Nephron (organoid): ENCODE measurements around the gene NEURL1.

ENCODE experiments used
- H3K27ac Mint-ChIP-seq, 3 experiments: 2 replicates each; pipeline ENCODE4 v1.8.0; 2020; ENCODE audit warnings: mixed read lengths in 3 of 3, mild to moderate bottlenecking in 2 of 3, moderate library complexity in 1 of 3
- H3K27me3 Mint-ChIP-seq: 2 replicates; pipeline ENCODE4 v1.8.0; 2021; ENCODE audit warnings: low read depth, mild to moderate bottlenecking, moderate library complexity, mixed read lengths
- H3K36me3 Mint-ChIP-seq: 2 replicates; pipeline ENCODE4 v1.8.0; 2020; ENCODE audit warnings: low read depth, mixed read lengths
- H3K4me1 Mint-ChIP-seq: 2 replicates; pipeline ENCODE4 v1.8.0; 2020; ENCODE audit warnings: mixed read lengths
- H3K4me3 Mint-ChIP-seq, 3 experiments: 2 replicates each; pipeline ENCODE4 v1.8.0; 2020; ENCODE audit warnings: mild to moderate bottlenecking in 3 of 3, mixed read lengths in 3 of 3, moderate library complexity in 2 of 3
- H3K9me3 Mint-ChIP-seq: 2 replicates; pipeline ENCODE4 v1.8.0; 2020; ENCODE audit warnings: mixed read lengths
- CTCF ChIP-seq, 3 experiments: fragments of 200-600 bp; sonication (generic); IDR thresholded peaks; one replicate each; pipeline ENCODE4 v1.5.0; 2021; ENCODE audit warnings: antibody characterized with exemption in 3 of 3; ENCODE audit not compliant: unreplicated experiment in 3 of 3

Gene NEURL1

DNA sequence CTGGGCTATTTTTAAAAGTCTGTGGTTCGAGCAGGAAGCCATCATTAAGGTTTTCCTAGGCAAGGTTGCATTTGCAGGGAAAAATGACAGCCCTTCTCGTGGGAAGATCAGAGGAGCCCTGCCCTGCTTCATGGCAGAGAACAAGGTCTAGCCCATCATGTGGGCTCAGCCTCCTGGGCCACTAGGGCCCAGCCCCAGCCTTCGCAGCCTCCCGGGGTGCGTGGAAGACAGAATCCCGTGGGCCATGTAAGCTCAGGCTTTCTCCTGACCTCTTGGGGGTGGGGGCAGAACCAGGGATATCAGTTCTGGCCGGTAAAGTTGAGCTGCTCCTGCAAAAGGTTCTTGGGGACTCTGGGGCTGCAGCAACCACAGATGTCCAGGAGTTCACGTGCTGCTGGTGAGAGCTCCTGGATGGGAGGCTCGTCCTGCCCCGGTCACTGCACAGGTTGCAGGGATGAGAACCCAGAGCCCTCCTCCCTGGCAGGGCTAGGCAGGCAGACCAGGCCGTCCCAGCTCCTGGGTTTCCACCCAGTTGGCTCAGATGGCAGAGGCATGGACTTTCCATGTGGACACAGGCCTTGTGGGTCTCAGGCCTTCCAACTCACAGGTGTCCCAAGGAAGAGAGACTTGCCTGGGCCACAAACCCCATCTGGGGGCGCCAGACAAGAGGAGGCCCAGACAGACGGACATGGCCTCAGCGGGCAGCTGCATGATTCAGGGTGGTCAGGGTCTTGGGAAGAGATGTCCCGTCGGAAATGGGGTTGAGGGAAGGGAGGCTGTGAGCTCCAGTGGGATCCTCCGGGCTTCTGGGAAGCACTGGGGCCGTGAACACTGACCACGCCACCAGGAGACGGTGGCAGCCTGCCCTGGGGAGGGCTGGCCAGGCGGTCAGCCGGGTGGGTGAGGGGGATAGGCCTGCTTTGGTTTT is 126.2 kb downstream of the NEURL1 start:
- Mint-ChIP-seq H3K27me3 (no peaks in the 10 kb centered on the region), H3K4me3 (no peak overlapping the region), H3K36me3 (peaks cover 18% of the 10 kb centered on the region), H3K4me1 (peaks cover 40% of the 10 kb centered on the region), H3K27ac (peak overlapping the region in 1 of 3 experiments; percentile 99), H3K9me3 (no peaks in the 10 kb centered on the region)
- TF ChIP-seq CTCF (IDR thresholded peaks at IDR 0.05; ENCODE audit: unreplicated experiment in 3 of 3), result no peak

DNA sequence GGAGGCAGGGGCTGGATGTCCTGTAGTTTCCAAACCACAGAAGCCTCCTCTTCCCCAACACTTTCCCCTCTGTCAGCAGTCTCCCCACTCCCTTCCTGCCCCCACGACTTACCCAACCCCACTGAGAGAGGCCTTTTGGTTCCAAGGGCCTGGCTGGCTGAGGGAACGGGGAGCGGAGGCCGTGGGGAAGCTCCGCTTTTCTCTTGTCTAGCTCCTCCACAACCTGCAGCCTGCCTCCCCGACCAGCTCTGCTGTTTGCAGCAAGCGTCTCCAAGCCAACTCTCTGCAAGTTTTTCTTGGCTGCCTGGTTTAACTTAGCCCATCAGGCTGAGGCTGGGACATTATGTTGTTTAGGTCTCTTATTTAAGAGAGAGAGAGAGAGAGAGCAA is 126.8 kb downstream of the NEURL1 start:
- H3K27me3 Mint-ChIP-seq, result no peaks in the 10 kb centered on the region
- H3K4me3 Mint-ChIP-seq, result no peak overlapping the region
- H3K9me3 Mint-ChIP-seq, result no peaks in the 10 kb centered on the region
- H3K4me1 Mint-ChIP-seq, result peaks cover 33% of the 10 kb centered on the region
- no peak for TF ChIP-seq CTCF (IDR thresholded peaks at IDR 0.05; ENCODE audit: unreplicated experiment in 3 of 3)
- peaks cover 14% of the 10 kb centered on the region for H3K36me3 Mint-ChIP-seq
- H3K27ac Mint-ChIP-seq, result peak overlapping the region in 2 of 3 experiments; percentile 11 to 62

GRCh38 chr10:103620891-103621782 is 127.6 kb downstream of the NEURL1 start:
- no peak for TF ChIP-seq CTCF (IDR thresholded peaks at IDR 0.05; ENCODE audit: unreplicated experiment in 3 of 3)
- H3K27ac Mint-ChIP-seq, result peak overlapping the region in 2 of 3 experiments; percentile 11 to 62
- H3K27me3 Mint-ChIP-seq, result no peaks in the 10 kb centered on the region
- peaks cover 30% of the 10 kb centered on the region for H3K4me1 Mint-ChIP-seq
- no peak overlapping the region for H3K4me3 Mint-ChIP-seq
- no peaks in the 10 kb centered on the region for H3K9me3 Mint-ChIP-seq
- peaks cover 18% of the 10 kb centered on the region for H3K36me3 Mint-ChIP-seq

- Mint-ChIP-seq H3K4me1 (peaks cover 27% of the 10 kb centered on the region), H3K36me3 (peaks cover 18% of the 10 kb centered on the region), H3K4me3 (no peak overlapping the region), H3K27me3 (no peaks in the 10 kb centered on the region), H3K27ac (peak overlapping the region in 1 of 3 experiments; percentile 58), H3K9me3 (no peaks in the 10 kb centered on the region)
- no peak for TF ChIP-seq CTCF (IDR thresholded peaks at IDR 0.05; ENCODE audit: unreplicated experiment in 3 of 3)
These were observed 128.2 kb downstream of the NEURL1 start for GRCh38 chr10:103621783-103622125.

- no peak for TF ChIP-seq CTCF (IDR thresholded peaks at IDR 0.05; ENCODE audit: unreplicated experiment in 3 of 3)
- Mint-ChIP-seq H3K27ac (peak overlapping the region in 1 of 3 experiments; percentile 58), H3K4me3 (no peak overlapping the region), H3K4me1 (peaks cover 22% of the 10 kb centered on the region), H3K36me3 (peaks cover 18% of the 10 kb centered on the region), H3K9me3 (no peaks in the 10 kb centered on the region), H3K27me3 (no peaks in the 10 kb centered on the region)
These were observed 128.8 kb downstream of the NEURL1 start for GRCh38 chr10:103622286-103622685.
